HAP-1 (cell line): ENCODE measurements around the gene TP53BP1.

Experiments
- DNase-seq, 2 experiments: peaks; one replicate each; pipeline ENCODE4 v3.0.0-alpha.2; 2016 to 2020; ENCODE audit warnings: low spot score in 2 of 2
- H3K27me3 ChIP-seq: fragments of 250-450 bp; sonication (Bioruptor Pico); 2 replicates; pipeline ENCODE4 v1.5.1; 2020; ENCODE audit warnings: low read depth, mild to moderate bottlenecking, moderate library complexity
- H3K36me3 ChIP-seq: fragments of 250-450 bp; sonication (Bioruptor Pico); replicated peaks from 2 replicates; pipeline ENCODE4 v1.5.1; 2020; ENCODE audit warnings: mild to moderate bottlenecking
- H3K4me1 ChIP-seq: fragments of 250-450 bp; sonication (Bioruptor Pico); 2 replicates; pipeline ENCODE4 v1.5.1; 2020; ENCODE audit warnings: mild to moderate bottlenecking
- H3K4me3 ChIP-seq: fragments of 250-450 bp; sonication (Bioruptor Pico); 2 replicates; pipeline ENCODE4 v1.5.1; 2020; ENCODE audit warnings: mild to moderate bottlenecking, moderate library complexity
- H3K9me3 ChIP-seq: fragments of 250-450 bp; sonication (Bioruptor Pico); 2 replicates; pipeline ENCODE4 v1.5.1; 2020; ENCODE audit warnings: mild to moderate bottlenecking, moderate library complexity
- in situ Hi-C: fragments of 300-500 bp; cut with MboI; formaldehyde crosslinking; loops from 3 replicates; pipeline ENCODE4 v1.14.3; 2020; ENCODE audit warnings: low sequenced_read_pairs, inconsistent platforms, mixed read lengths

TP53BP1 gene

GRCh38 chr15:43439268-43439667 lies 53.7 kb downstream of the TP53BP1 start:
- in situ Hi-C loops, result no loop called here

GRCh38 chr15:43436395-43436794 lies 56.6 kb downstream of the TP53BP1 start:
- no peaks in the 10 kb centered on the region for H3K27me3 ChIP-seq
- no peak for DNase-seq
- in situ Hi-C loops, result no loop called here
- no peak overlapping the region for H3K4me3 ChIP-seq
- peaks cover 26% of the 10 kb centered on the region for H3K36me3 ChIP-seq
- H3K9me3 ChIP-seq, result no peaks in the 10 kb centered on the region
- peaks cover 8% of the 10 kb centered on the region for H3K4me1 ChIP-seq

More at GRCh38 chr15:43439268-43439667, 53.7 kb downstream of the TP53BP1 start:
- Histone ChIP-seq H3K36me3 (peaks cover 16% of the 10 kb centered on the region), H3K4me3 (no peak overlapping the region), H3K4me1 (peaks cover 12% of the 10 kb centered on the region), H3K27me3 (no peaks in the 10 kb centered on the region), H3K9me3 (no peaks in the 10 kb centered on the region)
- no peak for DNase-seq

- in situ Hi-C loops, result loop anchor here (5.0 kb wide), 1 partner anchor 52 kb away; no protein-coding TSS in a partner anchor
- no peaks in the 10 kb centered on the region for H3K27me3 ChIP-seq
- no peak overlapping the region for H3K4me3 ChIP-seq
- no peak for DNase-seq
- no peaks in the 10 kb centered on the region for H3K9me3 ChIP-seq
- peaks cover 30% of the 10 kb centered on the region for H3K36me3 ChIP-seq
- H3K4me1 ChIP-seq, result no peaks in the 10 kb centered on the region
These were observed 58.5 kb downstream of the TP53BP1 start for GRCh38 chr15:43434446-43434845.

GRCh38 chr15:43433661-43434303 lies 59.2 kb downstream of the TP53BP1 start:
- no peaks in the 10 kb centered on the region for H3K4me1 ChIP-seq
- H3K36me3 ChIP-seq, result peaks cover 27% of the 10 kb centered on the region
- no peaks in the 10 kb centered on the region for H3K27me3 ChIP-seq
- in situ Hi-C loops, result loop anchor here (5.0 kb wide), 1 partner anchor 51 kb away; no protein-coding TSS in a partner anchor
- no peak overlapping the region for H3K4me3 ChIP-seq
- DNase-seq, result no peak
- H3K9me3 ChIP-seq, result no peaks in the 10 kb centered on the region

GRCh38 chr15:43433165-43433564 lies 59.8 kb downstream of the TP53BP1 start:
- no peaks in the 10 kb centered on the region for H3K27me3 ChIP-seq
- no peak overlapping the region for H3K4me3 ChIP-seq
- no peak for DNase-seq
- in situ Hi-C loops, result loop anchor here (5.0 kb wide), 1 partner anchor 51 kb away; no protein-coding TSS in a partner anchor
- no peaks in the 10 kb centered on the region for H3K4me1 ChIP-seq
- peaks cover 26% of the 10 kb centered on the region for H3K36me3 ChIP-seq
- no peaks in the 10 kb centered on the region for H3K9me3 ChIP-seq

GRCh38 chr15:43429687-43430086 lies 63.3 kb downstream of the TP53BP1 start:
- H3K36me3 ChIP-seq, result peaks cover 30% of the 10 kb centered on the region
- no peaks in the 10 kb centered on the region for H3K27me3 ChIP-seq
- H3K4me3 ChIP-seq, result no peak overlapping the region
- H3K9me3 ChIP-seq, result no peaks in the 10 kb centered on the region
- no peak for DNase-seq
- H3K4me1 ChIP-seq, result no peaks in the 10 kb centered on the region
- in situ Hi-C loops, result loop anchor here (5.0 kb wide), 1 partner anchor 47 kb away; no protein-coding TSS in a partner anchor

- peaks cover 37% of the 10 kb centered on the region for H3K36me3 ChIP-seq
- no peaks in the 10 kb centered on the region for H3K27me3 ChIP-seq
- H3K9me3 ChIP-seq, result no peaks in the 10 kb centered on the region
- in situ Hi-C loops, result no loop called here
- H3K4me1 ChIP-seq, result no peaks in the 10 kb centered on the region
- H3K4me3 ChIP-seq, result no peak overlapping the region
- DNase-seq, result no peak
These were observed 69.2 kb downstream of the TP53BP1 start for GRCh38 chr15:43423793-43424192.

- DNase-seq, result no peak
- in situ Hi-C loops, result no loop called here
- Histone ChIP-seq H3K4me3 (no peak overlapping the region), H3K9me3 (no peaks in the 10 kb centered on the region), H3K4me1 (peaks cover 3% of the 10 kb centered on the region; the same call in 1 of the 2 replicates), H3K36me3 (peaks cover 43% of the 10 kb centered on the region), H3K27me3 (no peaks in the 10 kb centered on the region)
These were observed 72.1 kb downstream of the TP53BP1 start for GRCh38 chr15:43420876-43421275.

GRCh38 chr15:43420435-43420834 lies 72.5 kb downstream of the TP53BP1 start:
- Histone ChIP-seq H3K4me1 (peaks cover 3% of the 10 kb centered on the region; the same call in 1 of the 2 replicates), H3K27me3 (no peaks in the 10 kb centered on the region), H3K36me3 (peaks cover 46% of the 10 kb centered on the region), H3K4me3 (no peak overlapping the region), H3K9me3 (no peaks in the 10 kb centered on the region)
- no peak for DNase-seq
- in situ Hi-C loops, result no loop called here

- Histone ChIP-seq H3K4me1 (peaks cover 3% of the 10 kb centered on the region; the same call in 1 of the 2 replicates), H3K36me3 (peaks cover 49% of the 10 kb centered on the region), H3K4me3 (no peak overlapping the region), H3K9me3 (no peaks in the 10 kb centered on the region), H3K27me3 (no peaks in the 10 kb centered on the region)
- in situ Hi-C loops, result no loop called here
- DNase-seq, result no peak
These were observed 78.8 kb downstream of the TP53BP1 start for GRCh38 chr15:43414196-43414595.

- no peak overlapping the region for H3K4me3 ChIP-seq
- peaks cover 70% of the 10 kb centered on the region for H3K36me3 ChIP-seq
- H3K4me1 ChIP-seq, result peaks cover 2% of the 10 kb centered on the region; the same call in 1 of the 2 replicates
- no peak for DNase-seq
- H3K27me3 ChIP-seq, result no peaks in the 10 kb centered on the region
- H3K9me3 ChIP-seq, result no peaks in the 10 kb centered on the region
- in situ Hi-C loops, result no loop called here
These were observed 80.9 kb downstream of the TP53BP1 start for GRCh38 chr15:43412096-43412495.

GRCh38 chr15:43410572-43411214 lies 82.3 kb downstream of the TP53BP1 start:
- in situ Hi-C loops, result no loop called here
- Histone ChIP-seq H3K9me3 (no peaks in the 10 kb centered on the region), H3K36me3 (peaks cover 71% of the 10 kb centered on the region), H3K27me3 (no peaks in the 10 kb centered on the region), H3K4me1 (no peaks in the 10 kb centered on the region), H3K4me3 (no peak overlapping the region)
- DNase-seq, result no peak

GRCh38 chr15:43408789-43409188 lies 84.2 kb downstream of the TP53BP1 start:
- Histone ChIP-seq H3K27me3 (no peaks in the 10 kb centered on the region), H3K4me3 (no peak overlapping the region), H3K4me1 (no peaks in the 10 kb centered on the region), H3K9me3 (no peaks in the 10 kb centered on the region), H3K36me3 (peaks cover 83% of the 10 kb centered on the region)
- no peak for DNase-seq
- in situ Hi-C loops, result no loop called here

- Histone ChIP-seq H3K27me3 (no peaks in the 10 kb centered on the region), H3K4me1 (no peaks in the 10 kb centered on the region), H3K4me3 (no peak overlapping the region), H3K9me3 (no peaks in the 10 kb centered on the region), H3K36me3 (peaks cover 87% of the 10 kb centered on the region)
- DNase-seq, result no peak
- in situ Hi-C loops, result no loop called here
These were observed 86.1 kb downstream of the TP53BP1 start for GRCh38 chr15:43406808-43407207.
